HepG2 (cell line): ENCODE measurements around the gene DIAPH1. TPM values are rescaled to one million over a fixed set of nuclear protein-coding genes. Genes with fewer than 3 reads are reported as not detected.

ENCODE experiments used
- ATAC-seq: fragments of 200-7000 bp; cut with Tn5 transposase; 3 replicates; pipeline ENCODE4 v1.9.1; 2020; ENCODE audit warnings: mild to moderate bottlenecking, moderate library complexity
- BruUV-seq: library from RNA; stranded (reverse); fragments of 400-500 nt; replicated peaks from 2 replicates; lab custom pipeline; 2021; lab: Mats Ljungman, UMichigan
- CTCF ChIA-PET: fragments of 300-600 bp; formaldehyde crosslinking; extraction: SDS; loops from one replicate; lab custom pipeline; 2021; ENCODE audit warnings: low total read pairs, inconsistent platforms, low intra/inter-chr PET ratio; lab: Yijun Ruan, JAX
- POLR2A ChIA-PET: fragments of 350-600 bp; sonication (Branson Sonifier 250); formaldehyde crosslinking; loops from one replicate; lab custom pipeline; 2020; ENCODE audit warnings: antibody characterized with exemption, inconsistent platforms; lab: Yijun Ruan, JAX
- DNase-seq: peaks from one replicate; pipeline ENCODE4 v3.0.0-alpha.2; 2015; ENCODE audit warnings: low spot score
- FAIRE-seq: peaks from 3 replicates; lab custom pipeline; 2011; peaks lifted over from hg19 to GRCh38; lab: Jason Lieb, UNC
- H2AFZ ChIP-seq: one replicate; pipeline ENCODE4 v1.6.1; 2011; ENCODE audit warnings: low read length, inconsistent platforms
- H3K27ac ChIP-seq: fragments of 300-600 bp; 3 replicates; pipeline ENCODE4 v1.8.0; 2011; ENCODE audit warnings: mixed run types, mild to moderate bottlenecking, mixed read lengths, low read length, inconsistent platforms; ENCODE audit not compliant: insufficient read depth; ENCODE audit errors: extremely low read length
- H3K27me3 ChIP-seq, 2 experiments: fragments of 200-600 bp in 1 of 2; 2 replicates in 1 of 2; 3 replicates in 1 of 2; pipeline versions ENCODE4 v1.6.0 to v1.8.0; 2011; ENCODE audit warnings: low read length in 2 of 2, mild to moderate bottlenecking in 2 of 2, moderate library complexity in 2 of 2, inconsistent platforms in 1 of 2; ENCODE audit not compliant: insufficient read depth in 2 of 2, control insufficient read depth in 1 of 2
- H3K36me3 ChIP-seq, 2 experiments: fragments of 200-600 bp in 1 of 2; replicated peaks in 1 of 2; 2 replicates in 1 of 2; 3 replicates in 1 of 2; pipeline versions ENCODE4 v1.5.1 to v1.8.0; 2011; ENCODE audit warnings: low read length in 2 of 2, inconsistent platforms in 1 of 2; ENCODE audit not compliant: insufficient read depth in 2 of 2, control insufficient read depth in 1 of 2
- H3K4me1 ChIP-seq: 2 replicates; pipeline ENCODE4 v1.5.1; 2012; ENCODE audit warnings: low read length, inconsistent platforms; ENCODE audit not compliant: insufficient read depth
- H3K4me2 ChIP-seq: 2 replicates; pipeline ENCODE4 v1.6.0; 2011; ENCODE audit warnings: low read depth, low read length, inconsistent platforms
- H3K4me3 ChIP-seq, 3 experiments: fragments of 200-600 bp in 1 of 3; sonication (generic), shearing (Covaris generic) in 1 of 3; replicated peaks in 1 of 3; 2 replicates each; pipeline ENCODE4 v1.5.1; 2011 to 2016; ENCODE audit warnings: low read length in 3 of 3, inconsistent platforms in 2 of 3, low read depth in 2 of 3, mild to moderate bottlenecking in 2 of 3, control low read depth in 1 of 3, mixed read lengths in 1 of 3; ENCODE audit not compliant: insufficient read depth in 1 of 3
- H3K79me2 ChIP-seq: one replicate; pipeline ENCODE4 v1.6.1; 2011; ENCODE audit warnings: low read length, inconsistent platforms; ENCODE audit not compliant: insufficient read depth
- H3K9ac ChIP-seq: 2 replicates; pipeline ENCODE4 v1.6.0; 2011; ENCODE audit warnings: mild to moderate bottlenecking, low read depth, low read length, inconsistent platforms; ENCODE audit not compliant: insufficient read depth
- H3K9me3 ChIP-seq: 2 replicates; pipeline ENCODE4 v1.5.1; 2012; ENCODE audit warnings: mild to moderate bottlenecking, low read length
- H4K20me1 ChIP-seq: 2 replicates; pipeline ENCODE4 v1.6.0; 2011; ENCODE audit warnings: inconsistent platforms, mild to moderate bottlenecking, low read length, moderate library complexity; ENCODE audit not compliant: insufficient read depth
- ATM ChIP-seq: fragments of 450-650 bp; IDR thresholded peaks from 2 replicates; pipeline ENCODE4 v1.7.1; 2017; ENCODE audit warnings: mild to moderate bottlenecking, borderline replicate concordance
- CHCHD3 ChIP-seq: sonication (generic); formaldehyde crosslinking; IDR thresholded peaks from 2 replicates; pipeline ENCODE4 v1.8.0; 2022; ENCODE audit warnings: mild to moderate bottlenecking, missing genetic modification reagents, moderate library complexity
- FOXJ3 ChIP-seq: sonication (generic); formaldehyde crosslinking; IDR thresholded peaks from 2 replicates; pipeline ENCODE4 v1.4.0; 2020; ENCODE audit warnings: missing genetic modification reagents, mild to moderate bottlenecking, borderline replicate concordance
- ZFP41 ChIP-seq: sonication (generic); formaldehyde crosslinking; IDR thresholded peaks from 2 replicates; pipeline ENCODE4 v1.4.0; 2020; ENCODE audit warnings: mild to moderate bottlenecking, missing genetic modification reagents, borderline replicate concordance
- ZFY ChIP-seq: sonication (generic); formaldehyde crosslinking; IDR thresholded peaks from 2 replicates; pipeline ENCODE4 v1.4.0; 2020; ENCODE audit warnings: missing genetic modification reagents
- WGBS: methylation state at CpG from one replicate; pipeline ENCODE4 v1.1.6; 2017; ENCODE audit warnings: low lambda C conversion rate; 5-methylcytosine and 5-hydroxymethylcytosine counted together
- in situ Hi-C: cut with HindIII; loops from 2 replicates; pipeline ENCODE4 v1.10.0; 2017; ENCODE audit warnings: low pct_unique_long_range_greater_than_20kb; ENCODE audit not compliant: extremely low pct_ligation_motif_present
- intact Hi-C: fragments of 100-400 bp; cut with micrococcal nuclease; formaldehyde crosslinking; loops from one replicate; pipeline ENCODE4 v1.10.0; 2022; ENCODE audit not compliant: unreplicated experiment
- polyA plus RNA-seq, 8 experiments: library from polyadenylated mRNA; depleted of rRNA in 3 of 8; stranded (reverse) in 7 of 8; unstranded in 1 of 8; fragments of >200 nt; fragmentation: Illumina TruSeq in 4 of 8; extraction: Trizol in 4 of 8; gene quantifications; 2 replicates each; pipeline versions ENCODE4 v1.2.1 to v1.2.3, GENCODE V29; 2011 to 2016; ENCODE audit warnings: low read depth in 4 of 8, missing spikeins in 1 of 8, mixed read lengths in 1 of 8; ENCODE audit not compliant: insufficient read depth in 1 of 8
- total RNA-seq, 5 experiments: library from RNA; depleted of rRNA; stranded (reverse); fragments of >200 nt; fragmentation: Illumina TruSeq; extraction: Trizol; gene quantifications; 2 replicates each; pipeline ENCODE4 v1.2.3, GENCODE V29; 2016; ENCODE audit warnings: low read depth in 1 of 5
- TF ChIP-seq, protein P1 (sequence below): IDR thresholded peaks from 2 replicates; pipeline ENCODE4 v1.6.1; 2012; ENCODE audit warnings: low read depth, low read length, improper control_type of control experiment
- TF ChIP-seq, protein P2 (sequence below), 2 experiments: sonication (generic) in 1 of 2; formaldehyde crosslinking in 1 of 2; IDR thresholded peaks; 2 replicates each; pipeline versions ENCODE4 v1.5.1 to v1.6.1; 2011 to 2020; ENCODE audit warnings: borderline replicate concordance in 1 of 2, low read depth in 1 of 2, low read length in 1 of 2, mild to moderate bottlenecking in 1 of 2, missing genetic modification reagents in 1 of 2, moderate library complexity in 1 of 2
- TF ChIP-seq, protein P3 (sequence below): sonication (generic); formaldehyde crosslinking; IDR thresholded peaks from 2 replicates; pipeline ENCODE4 v1.4.0; 2020; ENCODE audit warnings: mild to moderate bottlenecking, missing genetic modification reagents
- TF ChIP-seq, protein P4 (sequence below): sonication (generic); formaldehyde crosslinking; IDR thresholded peaks from 2 replicates; pipeline ENCODE4 v1.4.0; 2020; ENCODE audit warnings: mild to moderate bottlenecking, missing genetic modification reagents
- TF ChIP-seq, protein P5 (sequence below): sonication (generic); formaldehyde crosslinking; IDR thresholded peaks from 2 replicates; pipeline ENCODE4 v1.5.0; 2020; ENCODE audit warnings: missing genetic modification reagents

The DIAPH1 gene
- total and polyA plus RNA-seq, 2 of the 13 experiments (the other 11 are each of a cell fraction or from before 2014, with no cell fraction given): 25.1 to 33.9 TPM

DNA sequence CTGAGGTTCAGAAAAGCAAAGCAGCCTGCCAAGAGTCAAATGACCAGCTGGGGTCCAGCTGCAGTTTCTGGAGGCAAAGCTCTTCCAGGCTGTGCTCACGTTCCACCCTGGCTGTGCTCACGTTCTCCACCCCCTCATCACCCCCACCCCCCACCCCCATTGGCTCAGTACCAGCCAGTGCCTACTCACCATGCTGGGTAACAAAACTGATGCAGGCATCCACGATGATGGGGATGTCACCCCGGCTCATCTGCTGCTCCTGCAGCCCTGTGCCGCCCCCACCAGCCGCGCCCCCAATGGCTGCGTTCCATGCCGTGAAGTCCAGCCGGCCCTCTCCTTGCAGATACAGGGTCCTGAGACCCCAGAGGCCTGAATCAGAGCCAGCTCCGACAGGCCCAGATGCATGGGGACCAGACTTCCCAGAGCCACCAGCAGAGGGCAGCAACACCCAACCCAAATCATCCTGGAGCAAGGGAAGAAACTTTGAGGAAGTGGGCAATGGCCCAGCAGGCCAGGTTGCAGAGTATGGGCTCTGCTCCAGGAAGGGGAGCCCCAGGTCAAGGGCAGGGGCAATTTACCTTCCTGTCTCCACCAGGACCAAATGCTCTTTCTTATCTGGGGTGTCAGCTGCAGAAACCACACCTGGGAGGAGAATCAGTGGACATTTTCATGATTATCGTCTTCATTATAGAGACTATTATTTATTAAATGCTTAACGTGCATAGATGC, 46.1 kb upstream of the DIAPH1 start (continued):
- TF ChIP-seq, protein P1, sequence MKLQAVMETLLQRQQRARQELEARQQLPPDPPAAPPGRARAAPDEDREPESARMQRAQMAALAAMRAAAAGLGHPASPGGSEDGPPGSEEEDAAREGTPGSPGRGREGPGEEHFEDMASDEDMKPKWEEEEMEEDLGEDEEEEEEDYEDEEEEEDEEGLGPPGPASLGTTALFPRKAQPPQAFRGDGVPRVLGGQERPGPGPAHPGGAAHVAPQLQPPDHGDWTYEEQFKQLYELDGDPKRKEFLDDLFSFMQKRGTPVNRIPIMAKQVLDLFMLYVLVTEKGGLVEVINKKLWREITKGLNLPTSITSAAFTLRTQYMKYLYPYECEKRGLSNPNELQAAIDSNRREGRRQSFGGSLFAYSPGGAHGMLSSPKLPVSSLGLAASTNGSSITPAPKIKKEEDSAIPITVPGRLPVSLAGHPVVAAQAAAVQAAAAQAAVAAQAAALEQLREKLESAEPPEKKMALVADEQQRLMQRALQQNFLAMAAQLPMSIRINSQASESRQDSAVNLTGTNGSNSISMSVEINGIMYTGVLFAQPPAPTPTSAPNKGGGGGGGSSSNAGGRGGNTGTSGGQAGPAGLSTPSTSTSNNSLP: no peak
- TF ChIP-seq ZFY (CRISPR knock-in tag): 0 out of 2 replicates have a peak, but pooled peaks have one; percentile 22
- TF ChIP-seq, all 625 proteins: peak for 16

DNA sequence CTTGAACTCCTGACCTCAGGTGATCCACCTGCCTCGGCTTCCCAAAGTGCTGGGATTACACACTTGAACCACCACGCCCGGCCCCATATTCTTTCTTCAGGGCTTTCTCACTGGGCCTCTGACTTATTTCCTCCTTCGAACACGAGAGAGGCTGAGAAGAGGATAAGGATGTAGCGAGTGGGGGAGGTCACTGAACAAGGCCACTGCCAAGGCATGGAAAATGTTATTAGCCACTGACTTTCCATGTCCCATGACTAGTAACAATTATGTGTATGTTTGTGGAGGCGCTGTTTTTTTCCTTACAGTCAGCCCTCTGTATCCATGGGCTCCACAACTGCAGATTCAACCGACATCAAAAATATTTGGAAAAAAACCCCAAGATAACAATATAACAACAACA, 44.7 kb upstream of the DIAPH1 start:
- peaks cover 0 to under 1% of the 10 kb centered on the region in 2 experiments; a peak in 1 of 5 replicates for H3K27me3 ChIP-seq
- DNase-seq: no peak
- H3K36me3 ChIP-seq: no peaks in the 10 kb centered on the region
- no peak for ATAC-seq
- no peak overlapping the region for H3K27ac ChIP-seq
- H3K4me2 ChIP-seq: no peak overlapping the region
- H3K4me3 ChIP-seq: no peak overlapping the region
- H3K9ac ChIP-seq: no peak overlapping the region
- no peaks in the 10 kb centered on the region for H4K20me1 ChIP-seq
- intact Hi-C loops (loop anchor here (10.0 kb wide), 1 partner anchor 481 kb away; no protein-coding TSS in a partner anchor), in situ Hi-C loops (no loop called here)
- no peak for FAIRE-seq
- BruUV-seq: no TSS peak
- 0 out of 2 replicates have a peak, but pooled peaks cover 4% of the 10 kb centered on the region for H3K4me1 ChIP-seq
- no peaks in the 10 kb centered on the region for H3K79me2 ChIP-seq
- 70% methylated on average over 8 of the region's 8 CpGs for WGBS
- ChIA-PET POLR2A (no interaction called here), CTCF (no interaction called here)
- no peaks in the 10 kb centered on the region for H3K9me3 ChIP-seq
- H2AFZ ChIP-seq: no peak overlapping the region
- no peak for TF ChIP-seq CHCHD3
- TF ChIP-seq, protein P2, sequence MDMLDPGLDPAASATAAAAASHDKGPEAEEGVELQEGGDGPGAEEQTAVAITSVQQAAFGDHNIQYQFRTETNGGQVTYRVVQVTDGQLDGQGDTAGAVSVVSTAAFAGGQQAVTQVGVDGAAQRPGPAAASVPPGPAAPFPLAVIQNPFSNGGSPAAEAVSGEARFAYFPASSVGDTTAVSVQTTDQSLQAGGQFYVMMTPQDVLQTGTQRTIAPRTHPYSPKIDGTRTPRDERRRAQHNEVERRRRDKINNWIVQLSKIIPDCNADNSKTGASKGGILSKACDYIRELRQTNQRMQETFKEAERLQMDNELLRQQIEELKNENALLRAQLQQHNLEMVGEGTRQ (IDR thresholded peaks at IDR 0.05; ENCODE audit: low read depth, low read length): no peak
- TF ChIP-seq, protein P2 (CRISPR knock-in tag; IDR thresholded peaks at IDR 0.05; ENCODE audit: borderline replicate concordance): no peak
- no peak for TF ChIP-seq ATM
- TF ChIP-seq, protein P3, sequence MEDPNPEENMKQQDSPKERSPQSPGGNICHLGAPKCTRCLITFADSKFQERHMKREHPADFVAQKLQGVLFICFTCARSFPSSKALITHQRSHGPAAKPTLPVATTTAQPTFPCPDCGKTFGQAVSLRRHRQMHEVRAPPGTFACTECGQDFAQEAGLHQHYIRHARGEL (CRISPR knock-in tag): no peak
- TF ChIP-seq, protein P4, sequence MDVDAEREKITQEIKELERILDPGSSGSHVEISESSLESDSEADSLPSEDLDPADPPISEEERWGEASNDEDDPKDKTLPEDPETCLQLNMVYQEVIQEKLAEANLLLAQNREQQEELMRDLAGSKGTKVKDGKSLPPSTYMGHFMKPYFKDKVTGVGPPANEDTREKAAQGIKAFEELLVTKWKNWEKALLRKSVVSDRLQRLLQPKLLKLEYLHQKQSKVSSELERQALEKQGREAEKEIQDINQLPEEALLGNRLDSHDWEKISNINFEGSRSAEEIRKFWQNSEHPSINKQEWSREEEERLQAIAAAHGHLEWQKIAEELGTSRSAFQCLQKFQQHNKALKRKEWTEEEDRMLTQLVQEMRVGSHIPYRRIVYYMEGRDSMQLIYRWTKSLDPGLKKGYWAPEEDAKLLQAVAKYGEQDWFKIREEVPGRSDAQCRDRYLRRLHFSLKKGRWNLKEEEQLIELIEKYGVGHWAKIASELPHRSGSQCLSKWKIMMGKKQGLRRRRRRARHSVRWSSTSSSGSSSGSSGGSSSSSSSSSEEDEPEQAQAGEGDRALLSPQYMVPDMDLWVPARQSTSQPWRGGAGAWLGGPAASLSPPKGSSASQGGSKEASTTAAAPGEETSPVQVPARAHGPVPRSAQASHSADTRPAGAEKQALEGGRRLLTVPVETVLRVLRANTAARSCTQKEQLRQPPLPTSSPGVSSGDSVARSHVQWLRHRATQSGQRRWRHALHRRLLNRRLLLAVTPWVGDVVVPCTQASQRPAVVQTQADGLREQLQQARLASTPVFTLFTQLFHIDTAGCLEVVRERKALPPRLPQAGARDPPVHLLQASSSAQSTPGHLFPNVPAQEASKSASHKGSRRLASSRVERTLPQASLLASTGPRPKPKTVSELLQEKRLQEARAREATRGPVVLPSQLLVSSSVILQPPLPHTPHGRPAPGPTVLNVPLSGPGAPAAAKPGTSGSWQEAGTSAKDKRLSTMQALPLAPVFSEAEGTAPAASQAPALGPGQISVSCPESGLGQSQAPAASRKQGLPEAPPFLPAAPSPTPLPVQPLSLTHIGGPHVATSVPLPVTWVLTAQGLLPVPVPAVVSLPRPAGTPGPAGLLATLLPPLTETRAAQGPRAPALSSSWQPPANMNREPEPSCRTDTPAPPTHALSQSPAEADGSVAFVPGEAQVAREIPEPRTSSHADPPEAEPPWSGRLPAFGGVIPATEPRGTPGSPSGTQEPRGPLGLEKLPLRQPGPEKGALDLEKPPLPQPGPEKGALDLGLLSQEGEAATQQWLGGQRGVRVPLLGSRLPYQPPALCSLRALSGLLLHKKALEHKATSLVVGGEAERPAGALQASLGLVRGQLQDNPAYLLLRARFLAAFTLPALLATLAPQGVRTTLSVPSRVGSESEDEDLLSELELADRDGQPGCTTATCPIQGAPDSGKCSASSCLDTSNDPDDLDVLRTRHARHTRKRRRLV (CRISPR knock-in tag): no peak
- no peak for TF ChIP-seq FOXJ3 (CRISPR knock-in tag)
- TF ChIP-seq ZFP41 (CRISPR knock-in tag): no peak
- TF ChIP-seq, protein P5, sequence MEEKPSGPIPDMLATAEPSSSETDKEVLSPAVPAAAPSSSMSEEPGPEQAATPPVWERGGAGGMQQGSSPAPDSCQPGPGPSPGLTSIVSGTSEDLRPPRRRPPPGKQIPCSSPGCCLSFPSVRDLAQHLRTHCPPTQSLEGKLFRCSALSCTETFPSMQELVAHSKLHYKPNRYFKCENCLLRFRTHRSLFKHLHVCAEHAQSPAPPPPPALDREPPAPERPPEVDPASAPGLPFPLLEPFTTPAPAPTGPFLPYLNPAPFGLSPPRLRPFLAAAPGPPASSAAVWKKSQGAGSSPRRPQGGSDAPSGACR (CRISPR knock-in tag): no peak
